HCT116 (cell line): ENCODE measurements around the gene ATP11B.

Experiments
- CBX3 ChIP-seq: IDR thresholded peaks from 2 replicates; pipeline ENCODE4 v1.6.1; 2012; ENCODE audit warnings: low read depth
- EGR1 ChIP-seq: IDR thresholded peaks from 2 replicates; pipeline ENCODE4 v1.6.1; 2012; ENCODE audit warnings: low read depth
- EZH2phosphoT487 ChIP-seq: fragments of 200-600 bp; IDR thresholded peaks from 2 replicates; pipeline ENCODE4 v1.6.1; 2018; ENCODE audit warnings: antibody characterized with exemption, borderline replicate concordance
- FOSL1 ChIP-seq: IDR thresholded peaks from 2 replicates; pipeline ENCODE4 v1.6.1; 2012; ENCODE audit warnings: low read depth
- POLR2A ChIP-seq: IDR thresholded peaks from 2 replicates; pipeline ENCODE4 v1.7.0; 2011; ENCODE audit warnings: borderline replicate concordance; ENCODE audit not compliant: insufficient read depth, insufficient read length; ENCODE audit errors: extremely low read depth
- POLR2AphosphoS5 ChIP-seq: IDR thresholded peaks from 2 replicates; pipeline ENCODE4 v1.6.1; 2011; ENCODE audit warnings: mild to moderate bottlenecking, low read depth, low read length, moderate library complexity
- SIN3A ChIP-seq: IDR thresholded peaks from 2 replicates; pipeline ENCODE4 v1.6.1; 2012; ENCODE audit warnings: low read depth
- TF ChIP-seq, protein P1 (sequence below), 3 experiments: fragments of 200-600 bp in 1 of 3; sonication (generic) in 1 of 3; IDR thresholded peaks in 2 of 3; conservative IDR thresholded peaks in 1 of 3; 2 replicates each; pipeline ENCODE4 v1.5.1; 2012 to 2017; ENCODE audit warnings: low read depth in 2 of 3, low read length in 2 of 3, antibody characterized with exemption in 1 of 3, borderline replicate concordance in 1 of 3, control low read depth in 1 of 3, mild to moderate bottlenecking in 1 of 3, mixed read lengths in 1 of 3, mixed run types in 1 of 3, moderate library complexity in 1 of 3; ENCODE audit not compliant: insufficient read depth in 1 of 3
- TF ChIP-seq, protein P2 (sequence below): IDR thresholded peaks from 2 replicates; pipeline ENCODE4 v1.6.1; 2012

DNA sequence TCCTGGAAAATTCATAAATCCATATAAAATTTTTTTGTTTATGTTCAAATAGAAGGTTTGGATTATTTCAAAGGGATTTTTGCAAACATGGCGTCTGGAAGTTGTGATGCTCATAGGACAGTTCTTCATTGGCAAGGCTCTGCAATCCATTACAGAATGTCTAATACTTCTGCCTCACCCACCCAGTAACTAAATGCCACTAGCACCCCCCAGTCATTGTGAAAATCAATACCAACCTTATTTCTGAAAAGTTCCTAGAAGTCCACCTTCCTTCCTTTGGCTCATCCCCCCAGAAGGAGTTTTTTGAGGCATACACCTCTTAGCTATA lies 17.9 kb downstream of the ATP11B start:
- TF ChIP-seq, protein P1, sequence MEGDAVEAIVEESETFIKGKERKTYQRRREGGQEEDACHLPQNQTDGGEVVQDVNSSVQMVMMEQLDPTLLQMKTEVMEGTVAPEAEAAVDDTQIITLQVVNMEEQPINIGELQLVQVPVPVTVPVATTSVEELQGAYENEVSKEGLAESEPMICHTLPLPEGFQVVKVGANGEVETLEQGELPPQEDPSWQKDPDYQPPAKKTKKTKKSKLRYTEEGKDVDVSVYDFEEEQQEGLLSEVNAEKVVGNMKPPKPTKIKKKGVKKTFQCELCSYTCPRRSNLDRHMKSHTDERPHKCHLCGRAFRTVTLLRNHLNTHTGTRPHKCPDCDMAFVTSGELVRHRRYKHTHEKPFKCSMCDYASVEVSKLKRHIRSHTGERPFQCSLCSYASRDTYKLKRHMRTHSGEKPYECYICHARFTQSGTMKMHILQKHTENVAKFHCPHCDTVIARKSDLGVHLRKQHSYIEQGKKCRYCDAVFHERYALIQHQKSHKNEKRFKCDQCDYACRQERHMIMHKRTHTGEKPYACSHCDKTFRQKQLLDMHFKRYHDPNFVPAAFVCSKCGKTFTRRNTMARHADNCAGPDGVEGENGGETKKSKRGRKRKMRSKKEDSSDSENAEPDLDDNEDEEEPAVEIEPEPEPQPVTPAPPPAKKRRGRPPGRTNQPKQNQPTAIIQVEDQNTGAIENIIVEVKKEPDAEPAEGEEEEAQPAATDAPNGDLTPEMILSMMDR (IDR thresholded peaks at IDR 0.05 in 2 of 3, conservative IDR thresholded peaks at IDR 0.05 in 1 of 3; ENCODE audit: borderline replicate concordance in 1 of 3, insufficient read depth in 1 of 3, low read depth in 2 of 3, low read length in 2 of 3) = no peak
- TF ChIP-seq POLR2AphosphoS5 (no peak), SIN3A (no peak), POLR2A (no peak), EZH2phosphoT487 (no peak), EGR1 (no peak), FOSL1 (no peak), CBX3 (no peak)
- TF ChIP-seq, protein P2, sequence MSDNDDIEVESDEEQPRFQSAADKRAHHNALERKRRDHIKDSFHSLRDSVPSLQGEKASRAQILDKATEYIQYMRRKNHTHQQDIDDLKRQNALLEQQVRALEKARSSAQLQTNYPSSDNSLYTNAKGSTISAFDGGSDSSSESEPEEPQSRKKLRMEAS = no peak
